ENCODE measurements around the gene TMEM242.
A peak's percentile ranks its signal among the peaks of the same experiment; 100 is the strongest.

Gene TMEM242

GRCh38 chr6:157323255-157323965 is at the start of gene TMEM242:
Gene TMEM242 (minus strand): TSS chr6:157323519. CDS start chr6:157323499, 20 bp downstream.
- peaks cover 4 to 14% (median 12%) of the 10 kb centered on the region in 5 donors for H3K36me3 ChIP-seq (ENCODE audit: control insufficient read depth in 5 of 5, insufficient read depth in 5 of 5, low read length in 5 of 5)
- H3K9me3 ChIP-seq (ENCODE audit: control insufficient read depth in 5 of 5, low read length in 5 of 5): no peaks in the 10 kb centered on the region
- peaks cover 2 to 19% (median 18%) of the 10 kb centered on the region in 5 donors for H3K4me1 ChIP-seq (ENCODE audit: control insufficient read depth in 5 of 5, insufficient read depth in 5 of 5, low read length in 5 of 5)
- H3K27ac ChIP-seq (ENCODE audit: low read depth, low read length): peak within 1 kb of the TSS; percentile 96
- H3K4me3 ChIP-seq (ENCODE audit: low read depth in 1 of 5, low read length in 5 of 5): peak within 1 kb of the TSS; percentile 93 to 97 (median 94)
- no peaks in the 10 kb centered on the region for H3K27me3 ChIP-seq (ENCODE audit: control insufficient read depth in 5 of 5, insufficient read depth in 4 of 5, low read length in 5 of 5)
- peak within 1 kb of the TSS; percentile 79 to 97 (median 92) for H3K9ac ChIP-seq (ENCODE audit: low read length in 5 of 5)

- Histone ChIP-seq H3K27ac (ENCODE audit: low read depth, low read length) (no peak overlapping the region), H3K27me3 (ENCODE audit: control insufficient read depth in 5 of 5, insufficient read depth in 4 of 5, low read length in 5 of 5) (peaks cover 0 to 2% (median 0%) of the 10 kb centered on the region in 5 donors), H3K4me3 (ENCODE audit: low read depth in 1 of 5, low read length in 5 of 5) (no peak overlapping the region), H3K9me3 (ENCODE audit: control insufficient read depth in 5 of 5, low read length in 5 of 5) (no peaks in the 10 kb centered on the region), H3K9ac (ENCODE audit: low read length in 5 of 5) (no peak overlapping the region), H3K4me1 (ENCODE audit: control insufficient read depth in 5 of 5, insufficient read depth in 5 of 5, low read length in 5 of 5) (peaks cover 0 to 4% (median 0%) of the 10 kb centered on the region in 5 donors), H3K36me3 (ENCODE audit: control insufficient read depth in 5 of 5, insufficient read depth in 5 of 5, low read length in 5 of 5) (no peaks in the 10 kb centered on the region)
Measured at GRCh38 chr6:157372501-157373280, 49.4 kb upstream of the TMEM242 start.

DNA sequence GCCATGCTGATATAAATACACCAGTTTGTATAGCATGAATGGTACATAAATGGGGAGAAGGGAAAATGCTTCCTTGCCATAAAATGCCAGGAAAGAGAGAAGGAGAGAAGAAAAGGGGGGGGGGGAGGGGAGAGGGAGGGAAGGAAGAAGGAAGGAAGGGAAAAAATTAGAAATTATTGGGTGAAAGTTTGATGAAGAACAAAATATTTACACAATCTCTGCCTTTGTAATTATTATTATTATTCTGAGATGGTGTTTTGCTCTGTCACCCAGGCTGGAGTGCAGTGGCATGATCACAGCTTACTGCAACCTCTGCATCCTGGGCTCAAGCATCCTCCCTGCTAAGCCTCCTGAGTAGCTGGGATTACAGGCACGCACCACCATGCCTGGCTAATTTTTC is 47.4 kb upstream of the TMEM242 start:
- Histone ChIP-seq H3K27ac (ENCODE audit: low read depth, low read length) (no peak overlapping the region), H3K36me3 (ENCODE audit: control insufficient read depth in 5 of 5, insufficient read depth in 5 of 5, low read length in 5 of 5) (no peaks in the 10 kb centered on the region), H3K4me3 (ENCODE audit: low read depth in 1 of 5, low read length in 5 of 5) (no peak overlapping the region), H3K4me1 (ENCODE audit: control insufficient read depth in 5 of 5, insufficient read depth in 5 of 5, low read length in 5 of 5) (peaks cover 0 to 4% (median 0%) of the 10 kb centered on the region in 5 donors), H3K9ac (ENCODE audit: low read length in 5 of 5) (no peak overlapping the region), H3K27me3 (ENCODE audit: control insufficient read depth in 5 of 5, insufficient read depth in 4 of 5, low read length in 5 of 5) (peaks cover 0 to 4% (median 0%) of the 10 kb centered on the region in 5 donors), H3K9me3 (ENCODE audit: control insufficient read depth in 5 of 5, low read length in 5 of 5) (no peaks in the 10 kb centered on the region)

- H3K9me3 ChIP-seq (ENCODE audit: control insufficient read depth in 5 of 5, low read length in 5 of 5): no peaks in the 10 kb centered on the region
- H3K27ac ChIP-seq (ENCODE audit: low read depth, low read length): no peak overlapping the region
- no peaks in the 10 kb centered on the region for H3K36me3 ChIP-seq (ENCODE audit: control insufficient read depth in 5 of 5, insufficient read depth in 5 of 5, low read length in 5 of 5)
- no peak overlapping the region for H3K4me3 ChIP-seq (ENCODE audit: low read depth in 1 of 5, low read length in 5 of 5)
- peaks cover 0 to 4% (median 0%) of the 10 kb centered on the region in 5 donors for H3K27me3 ChIP-seq (ENCODE audit: control insufficient read depth in 5 of 5, insufficient read depth in 4 of 5, low read length in 5 of 5)
- no peak overlapping the region for H3K9ac ChIP-seq (ENCODE audit: low read length in 5 of 5)
- H3K4me1 ChIP-seq (ENCODE audit: control insufficient read depth in 5 of 5, insufficient read depth in 5 of 5, low read length in 5 of 5): peaks cover 0 to 4% (median 0%) of the 10 kb centered on the region in 5 donors
Measured at GRCh38 chr6:157368359-157369049, 45.2 kb upstream of the TMEM242 start.

DNA sequence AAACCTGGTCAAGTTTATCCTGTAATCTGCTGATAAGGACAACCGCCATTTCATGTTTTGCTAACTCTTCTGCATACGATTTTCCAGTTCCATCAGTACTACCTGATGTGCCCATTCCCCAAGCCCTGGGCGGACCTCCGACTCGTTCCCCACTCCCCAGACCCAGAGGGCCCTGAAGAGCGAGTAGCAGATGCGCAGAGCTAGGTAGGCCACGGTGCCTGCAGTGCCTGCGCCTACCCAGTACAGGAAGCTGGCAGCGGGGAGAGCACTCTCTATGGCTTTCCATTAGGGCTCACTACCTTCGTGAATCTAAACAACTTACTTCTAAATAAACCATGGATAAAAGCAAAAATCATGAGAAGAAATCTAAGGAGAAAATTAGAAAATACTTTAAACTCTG is 43.3 kb upstream of the TMEM242 start:
- H3K9ac ChIP-seq (ENCODE audit: low read length in 5 of 5): no peak overlapping the region
- no peaks in the 10 kb centered on the region for H3K36me3 ChIP-seq (ENCODE audit: control insufficient read depth in 5 of 5, insufficient read depth in 5 of 5, low read length in 5 of 5)
- H3K27me3 ChIP-seq (ENCODE audit: control insufficient read depth in 5 of 5, insufficient read depth in 4 of 5, low read length in 5 of 5): peaks cover 0 to 4% (median 2%) of the 10 kb centered on the region in 5 donors
- H3K27ac ChIP-seq (ENCODE audit: low read depth, low read length): no peak overlapping the region
- H3K9me3 ChIP-seq (ENCODE audit: control insufficient read depth in 5 of 5, low read length in 5 of 5): no peaks in the 10 kb centered on the region
- peaks cover 0 to 4% (median 0%) of the 10 kb centered on the region in 5 donors for H3K4me1 ChIP-seq (ENCODE audit: control insufficient read depth in 5 of 5, insufficient read depth in 5 of 5, low read length in 5 of 5)
- no peak overlapping the region for H3K4me3 ChIP-seq (ENCODE audit: low read depth in 1 of 5, low read length in 5 of 5)

GRCh38 chr6:157364705-157365104 is 41.4 kb upstream of the TMEM242 start:
- Histone ChIP-seq H3K4me1 (ENCODE audit: control insufficient read depth in 5 of 5, insufficient read depth in 5 of 5, low read length in 5 of 5) (peaks cover 0 to 4% (median 0%) of the 10 kb centered on the region in 5 donors), H3K36me3 (ENCODE audit: control insufficient read depth in 5 of 5, insufficient read depth in 5 of 5, low read length in 5 of 5) (no peaks in the 10 kb centered on the region), H3K9ac (ENCODE audit: low read length in 5 of 5) (no peak overlapping the region), H3K9me3 (ENCODE audit: control insufficient read depth in 5 of 5, low read length in 5 of 5) (no peaks in the 10 kb centered on the region), H3K4me3 (ENCODE audit: low read depth in 1 of 5, low read length in 5 of 5) (no peak overlapping the region), H3K27me3 (ENCODE audit: control insufficient read depth in 5 of 5, insufficient read depth in 4 of 5, low read length in 5 of 5) (peaks cover 0 to 4% (median 2%) of the 10 kb centered on the region in 5 donors), H3K27ac (ENCODE audit: low read depth, low read length) (no peak overlapping the region)

DNA sequence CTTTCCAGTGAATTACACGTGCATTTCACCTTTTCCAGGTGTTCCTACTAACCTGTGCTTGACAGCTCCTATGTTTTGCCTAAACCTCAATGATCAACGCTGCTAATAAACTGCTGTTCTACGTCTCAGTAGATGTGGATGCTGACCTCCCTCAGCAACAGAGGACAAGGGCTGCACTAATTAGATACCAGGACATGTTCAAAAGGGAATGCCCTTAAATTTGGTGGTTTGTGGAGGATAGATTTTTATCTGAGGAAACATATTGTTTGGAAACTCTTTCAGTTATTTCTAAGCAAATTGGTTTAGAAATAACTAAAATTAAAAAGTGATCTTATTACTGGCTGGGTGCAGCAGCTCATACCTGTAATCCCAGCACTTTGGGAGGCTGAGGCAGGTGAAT is 38.6 kb upstream of the TMEM242 start:
- H3K9ac ChIP-seq (ENCODE audit: low read length in 5 of 5): no peak overlapping the region
- peaks cover 0 to 4% (median 2%) of the 10 kb centered on the region in 5 donors for H3K27me3 ChIP-seq (ENCODE audit: control insufficient read depth in 5 of 5, insufficient read depth in 4 of 5, low read length in 5 of 5)
- H3K36me3 ChIP-seq (ENCODE audit: control insufficient read depth in 5 of 5, insufficient read depth in 5 of 5, low read length in 5 of 5): no peaks in the 10 kb centered on the region
- no peak overlapping the region for H3K27ac ChIP-seq (ENCODE audit: low read depth, low read length)
- H3K4me3 ChIP-seq (ENCODE audit: low read depth in 1 of 5, low read length in 5 of 5): no peak overlapping the region
- no peaks in the 10 kb centered on the region for H3K4me1 ChIP-seq (ENCODE audit: control insufficient read depth in 5 of 5, insufficient read depth in 5 of 5, low read length in 5 of 5)
- no peaks in the 10 kb centered on the region for H3K9me3 ChIP-seq (ENCODE audit: control insufficient read depth in 5 of 5, low read length in 5 of 5)

GRCh38 chr6:157358287-157358686 is 35.0 kb upstream of the TMEM242 start:
- Histone ChIP-seq H3K9me3 (ENCODE audit: control insufficient read depth in 5 of 5, low read length in 5 of 5) (no peaks in the 10 kb centered on the region), H3K27me3 (ENCODE audit: control insufficient read depth in 5 of 5, insufficient read depth in 4 of 5, low read length in 5 of 5) (peaks cover 0 to 2% (median 0%) of the 10 kb centered on the region in 5 donors), H3K36me3 (ENCODE audit: control insufficient read depth in 5 of 5, insufficient read depth in 5 of 5, low read length in 5 of 5) (no peaks in the 10 kb centered on the region), H3K4me1 (ENCODE audit: control insufficient read depth in 5 of 5, insufficient read depth in 5 of 5, low read length in 5 of 5) (peaks cover 0 to 2% (median 0%) of the 10 kb centered on the region in 5 donors), H3K9ac (ENCODE audit: low read length in 5 of 5) (no peak overlapping the region), H3K4me3 (ENCODE audit: low read depth in 1 of 5, low read length in 5 of 5) (no peak overlapping the region), H3K27ac (ENCODE audit: low read depth, low read length) (no peak overlapping the region)

DNA sequence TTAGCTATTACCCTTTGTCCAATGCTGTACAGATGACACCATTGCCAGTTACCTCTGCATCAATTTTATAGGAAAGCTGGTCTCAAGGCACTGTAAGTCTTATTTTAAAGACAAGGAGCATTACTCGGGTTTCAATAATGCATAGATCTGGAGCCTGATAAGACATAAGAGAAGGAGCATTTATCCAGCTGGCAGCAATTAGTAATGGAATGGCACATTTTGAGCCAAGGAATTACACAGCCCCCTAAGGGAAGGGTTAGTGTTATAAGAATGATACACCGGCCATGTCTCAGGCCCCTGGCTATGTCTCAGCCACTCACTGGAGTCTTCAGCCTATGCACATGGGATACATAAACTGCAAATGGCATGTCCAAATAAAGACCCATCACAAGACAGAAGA is 23.1 kb upstream of the TMEM242 start:
- Histone ChIP-seq H3K27me3 (ENCODE audit: control insufficient read depth in 5 of 5, insufficient read depth in 4 of 5, low read length in 5 of 5) (peaks cover 0 to 4% (median 0%) of the 10 kb centered on the region in 5 donors), H3K27ac (ENCODE audit: low read depth, low read length) (no peak overlapping the region), H3K4me1 (ENCODE audit: control insufficient read depth in 5 of 5, insufficient read depth in 5 of 5, low read length in 5 of 5) (no peaks in the 10 kb centered on the region), H3K36me3 (ENCODE audit: control insufficient read depth in 5 of 5, insufficient read depth in 5 of 5, low read length in 5 of 5) (no peaks in the 10 kb centered on the region), H3K4me3 (ENCODE audit: low read depth in 1 of 5, low read length in 5 of 5) (no peak overlapping the region), H3K9me3 (ENCODE audit: control insufficient read depth in 5 of 5, low read length in 5 of 5) (peaks cover 0 to 6% (median 4%) of the 10 kb centered on the region in 5 donors), H3K9ac (ENCODE audit: low read length in 5 of 5) (no peak overlapping the region)
